Measurements from ENCODE around the gene RNF125.
A peak's percentile ranks its signal among the peaks of the same experiment; 100 is the strongest.
"Not testable (repeated sequence)": the region's sequence is repeated elsewhere in the genome, so short reads cannot be mapped to it uniquely, and the experiment has no call there.

RNF125 gene

GRCh38 chr18:32081881-32082280 lies 63.3 kb downstream of the RNF125 start:
- H3K4me3 ChIP-seq (replicated peaks; ENCODE audit: insufficient read depth, low read length): no peak overlapping the region
- no peak for DNase-seq (ENCODE audit: low read depth in 1 of 2, low spot score in 1 of 2)
- TF ChIP-seq SPI1 (IDR thresholded peaks at IDR 0.05; ENCODE audit: borderline replicate concordance, low read depth): no peak
- no peak for TF ChIP-seq GABPA (IDR thresholded peaks at IDR 0.05; ENCODE audit: low read depth)
- H3K27ac ChIP-seq (replicated peaks): no peak overlapping the region
- H3K27me3 ChIP-seq (ENCODE audit: insufficient read depth, poor library complexity, severe bottlenecking): no peaks in the 10 kb centered on the region

- Histone ChIP-seq H3K4me3 (replicated peaks; ENCODE audit: insufficient read depth, low read length) (no peak overlapping the region), H3K27me3 (ENCODE audit: insufficient read depth, poor library complexity, severe bottlenecking) (no peaks in the 10 kb centered on the region), H3K27ac (replicated peaks) (no peak overlapping the region)
- no peak for DNase-seq (ENCODE audit: low read depth in 1 of 2, low spot score in 1 of 2)
- TF ChIP-seq CTCF (IDR thresholded peaks at IDR 0.05; ENCODE audit: insufficient read depth, low read length): no peak
- TF ChIP-seq SPI1 (IDR thresholded peaks at IDR 0.05; ENCODE audit: borderline replicate concordance, low read depth): no peak
- TF ChIP-seq GABPA (IDR thresholded peaks at IDR 0.05; ENCODE audit: low read depth): no peak
- TF ChIP-seq POLR2AphosphoS5 (IDR thresholded peaks at IDR 0.05; ENCODE audit: low read depth): no peak
- TF ChIP-seq REST (IDR thresholded peaks at IDR 0.05; ENCODE audit: insufficient replicate concordance, low read depth): no peak
These were observed 65.2 kb downstream of the RNF125 start for GRCh38 chr18:32083781-32084180.

GRCh38 chr18:32086881-32087280 lies 68.3 kb downstream of the RNF125 start:
- Histone ChIP-seq H3K4me3 (replicated peaks; ENCODE audit: insufficient read depth, low read length) (no peak overlapping the region), H3K27ac (replicated peaks) (peak overlapping the region; percentile 86), H3K27me3 (ENCODE audit: insufficient read depth, poor library complexity, severe bottlenecking) (no peaks in the 10 kb centered on the region)
- TF ChIP-seq POLR2AphosphoS5 (IDR thresholded peaks at IDR 0.05; ENCODE audit: low read depth): no peak
- peak; percentile 69 to 73 for DNase-seq (ENCODE audit: low read depth in 1 of 2, low spot score in 1 of 2)

- not testable (repeated sequence) for H3K4me3 ChIP-seq (replicated peaks; ENCODE audit: insufficient read depth, low read length); H3K27ac ChIP-seq (replicated peaks); DNase-seq (ENCODE audit: low read depth in 1 of 2, low spot score in 1 of 2); H3K27me3 ChIP-seq (ENCODE audit: insufficient read depth, poor library complexity, severe bottlenecking)
These were observed 72.2 kb downstream of the RNF125 start for GRCh38 chr18:32090831-32091230.

GRCh38 chr18:32091325-32091723 lies 72.7 kb downstream of the RNF125 start:
- Histone ChIP-seq H3K4me3 (replicated peaks; ENCODE audit: insufficient read depth, low read length) (peak overlapping the region; percentile 83), H3K27ac (replicated peaks) (peak overlapping the region; percentile 99), H3K27me3 (ENCODE audit: insufficient read depth, poor library complexity, severe bottlenecking) (no peaks in the 10 kb centered on the region)
- TF ChIP-seq CTCF (IDR thresholded peaks at IDR 0.05; ENCODE audit: insufficient read depth, low read length): no peak
- TF ChIP-seq SPI1 (IDR thresholded peaks at IDR 0.05; ENCODE audit: borderline replicate concordance, low read depth): no peak
- no peak for TF ChIP-seq REST (IDR thresholded peaks at IDR 0.05; ENCODE audit: insufficient replicate concordance, low read depth)
- DNase-seq (ENCODE audit: low read depth in 1 of 2, low spot score in 1 of 2): no peak

Data from HL-60 (cell line).